ENCODE measurements around the gene SELENOP.
"Not testable (repeated sequence)": the region's sequence is repeated elsewhere in the genome, so short reads cannot be mapped to it uniquely, and the experiment has no call there.

Gene SELENOP, protein sequence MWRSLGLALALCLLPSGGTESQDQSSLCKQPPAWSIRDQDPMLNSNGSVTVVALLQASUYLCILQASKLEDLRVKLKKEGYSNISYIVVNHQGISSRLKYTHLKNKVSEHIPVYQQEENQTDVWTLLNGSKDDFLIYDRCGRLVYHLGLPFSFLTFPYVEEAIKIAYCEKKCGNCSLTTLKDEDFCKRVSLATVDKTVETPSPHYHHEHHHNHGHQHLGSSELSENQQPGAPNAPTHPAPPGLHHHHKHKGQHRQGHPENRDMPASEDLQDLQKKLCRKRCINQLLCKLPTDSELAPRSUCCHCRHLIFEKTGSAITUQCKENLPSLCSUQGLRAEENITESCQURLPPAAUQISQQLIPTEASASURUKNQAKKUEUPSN

DNA sequence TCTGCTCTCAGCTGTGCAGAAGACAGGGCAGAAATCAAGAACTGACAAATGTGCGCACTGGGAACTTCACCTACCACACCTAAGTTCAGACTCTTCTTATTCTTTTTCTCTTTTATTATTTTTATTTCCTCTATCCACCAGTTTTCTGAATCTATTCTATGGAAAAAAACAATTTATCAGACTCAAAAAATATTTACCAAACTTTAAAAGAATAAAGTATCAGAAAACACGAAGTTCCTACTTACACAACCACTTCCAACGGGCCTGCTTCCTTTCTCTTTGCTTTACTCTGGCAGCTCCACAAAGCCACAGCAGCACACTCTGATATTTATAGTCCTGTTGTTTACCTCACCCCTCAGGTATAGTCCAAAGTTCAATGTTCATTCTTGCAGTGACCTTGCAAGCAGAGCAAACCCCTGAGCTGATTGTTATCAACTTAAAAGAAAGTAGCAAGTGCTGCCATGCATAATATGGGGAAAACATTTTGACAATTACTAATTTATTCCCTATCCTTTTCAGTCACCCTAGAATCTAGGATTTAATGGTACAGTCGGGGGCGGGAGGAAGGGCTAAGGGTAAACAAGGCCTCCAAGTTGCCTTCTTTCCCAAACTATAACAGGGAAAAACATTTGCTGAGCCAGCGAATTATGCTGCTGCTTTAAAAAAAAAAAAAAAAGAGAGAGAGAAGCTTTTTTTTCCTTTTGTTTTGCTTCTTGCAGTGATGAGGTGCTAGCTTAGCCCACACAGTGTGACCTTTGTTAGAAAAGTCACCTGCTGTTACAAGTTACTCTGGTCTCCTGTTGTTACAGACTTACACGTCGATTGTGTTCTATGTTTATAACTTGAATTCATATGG is at the start of gene SELENOP:
Gene SELENOP, minus strand, starts transcription at position 302 of the 856 bp plus-strand sequence. CDS start 3,539 bp downstream, outside the sequence.
- peak within 1 kb of the TSS; percentile 22 for H3K27ac ChIP-seq

GRCh38 chr5:42858687-42859086 is 47.0 kb upstream of the SELENOP start:
- DNase-seq (ENCODE audit: low read depth, low spot score), result no peak
- peak overlapping the region; percentile 45 for H3K27ac ChIP-seq

More for the DNA sequence above, at the start of gene SELENOP:
- DNase-seq (ENCODE audit: low read depth, low spot score), result peak; percentile 14

GRCh38 chr5:42858031-42858643 is 46.4 kb upstream of the SELENOP start:
- peak; percentile 26 for DNase-seq (ENCODE audit: low read depth, low spot score)
- peak overlapping the region; percentile 45 for H3K27ac ChIP-seq

DNA sequence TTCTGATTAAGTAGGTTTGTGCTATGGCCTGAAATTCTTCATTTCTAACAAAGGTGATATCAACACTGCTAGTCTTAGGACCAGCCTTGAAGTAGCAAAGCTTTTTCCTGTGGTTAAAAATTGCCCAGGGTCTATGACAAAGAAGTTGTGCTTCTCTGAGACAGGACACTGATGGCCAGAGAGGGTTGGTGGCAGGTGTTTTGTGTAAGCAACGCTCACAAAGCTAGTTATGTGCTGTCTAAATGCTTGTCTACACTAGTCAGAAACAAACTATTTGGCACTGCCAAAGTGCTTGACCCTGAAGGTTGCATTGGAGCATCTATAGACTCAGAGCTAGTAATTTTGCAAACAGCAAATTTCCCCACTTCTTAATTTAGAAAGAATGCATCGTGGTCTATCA is 44.1 kb upstream of the SELENOP start:
- DNase-seq (ENCODE audit: low read depth, low spot score), result no peak
- H3K27ac ChIP-seq, result no peak overlapping the region

DNA sequence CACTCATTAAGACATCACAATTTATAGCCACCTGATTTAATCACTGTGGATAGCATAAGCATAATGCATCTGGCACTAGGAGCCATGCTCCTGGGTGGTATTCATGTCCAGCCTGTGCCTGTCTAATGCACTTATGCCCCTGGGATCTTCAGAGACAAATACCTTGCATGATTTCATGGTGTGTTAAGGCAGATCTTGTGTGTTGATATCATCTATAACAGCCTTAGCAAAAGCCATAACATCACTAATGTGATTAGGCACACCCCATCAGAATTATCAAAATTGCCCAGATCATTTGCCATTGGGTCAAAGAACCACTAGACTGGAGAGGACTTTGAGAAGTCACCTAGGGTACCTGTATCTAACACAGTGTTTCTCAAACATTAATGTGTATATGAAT is 43.7 kb upstream of the SELENOP start:
- no peak overlapping the region for H3K27ac ChIP-seq
- no peak for DNase-seq (ENCODE audit: low read depth, low spot score)

- no peak for DNase-seq (ENCODE audit: low read depth, low spot score)
Observed at GRCh38 chr5:42854795-42855194, 43.1 kb upstream of the SELENOP start.

GRCh38 chr5:42852826-42853225 is 41.1 kb upstream of the SELENOP start:
- DNase-seq (ENCODE audit: low read depth, low spot score), result no peak
- H3K27ac ChIP-seq, result no peak overlapping the region

More at GRCh38 chr5:42854795-42855194, 43.1 kb upstream of the SELENOP start:
- no peak overlapping the region for H3K27ac ChIP-seq

GRCh38 chr5:42851481-42851880 is 39.8 kb upstream of the SELENOP start:
- no peak overlapping the region for H3K27ac ChIP-seq
- DNase-seq (ENCODE audit: low read depth, low spot score), result peak; percentile 24

DNA sequence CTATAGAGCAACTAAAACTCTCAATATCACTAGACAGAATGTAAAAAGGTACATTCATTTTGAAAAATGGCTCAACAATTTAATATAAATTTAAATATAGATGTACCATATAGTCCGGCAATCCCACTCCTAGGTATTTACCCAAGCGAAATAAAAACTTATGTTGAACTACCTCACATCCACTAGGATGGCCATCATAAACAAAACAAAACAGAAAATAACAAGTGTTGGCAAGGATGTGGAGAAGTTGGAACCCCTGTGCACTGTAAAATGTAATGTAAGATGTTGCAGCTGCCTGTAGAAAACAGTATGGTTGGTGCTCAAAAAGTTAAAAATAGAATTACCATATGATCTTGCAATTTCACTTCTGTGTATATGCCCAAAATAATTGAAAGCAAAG is 36.9 kb upstream of the SELENOP start:
- H3K27ac ChIP-seq, result no peak overlapping the region
- DNase-seq (ENCODE audit: low read depth, low spot score), result no peak

DNA sequence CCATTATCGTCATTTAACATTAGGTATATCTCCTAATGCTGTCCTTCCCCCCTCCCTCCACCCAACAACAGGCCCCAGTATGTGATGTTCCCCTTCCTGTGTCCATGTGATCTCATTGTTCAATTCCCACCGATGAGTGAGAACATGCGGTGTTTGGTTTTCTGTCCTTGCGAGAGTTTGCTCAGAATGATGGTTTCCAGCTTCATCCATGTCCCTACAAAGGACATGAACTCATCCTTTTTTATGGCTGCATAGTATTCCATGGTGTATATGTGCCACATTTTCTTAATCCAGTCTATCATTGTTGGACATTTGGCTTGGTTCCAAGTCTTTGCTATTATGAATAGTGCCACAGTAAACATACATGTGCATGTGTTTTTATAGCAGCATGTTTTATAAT is 32.7 kb upstream of the SELENOP start:
- not testable (repeated sequence) for H3K27ac ChIP-seq; DNase-seq (ENCODE audit: low read depth, low spot score)

- no peak overlapping the region for H3K27ac ChIP-seq
- no peak for DNase-seq (ENCODE audit: low read depth, low spot score)
Observed at GRCh38 chr5:42843675-42844292, 32.1 kb upstream of the SELENOP start.

DNA sequence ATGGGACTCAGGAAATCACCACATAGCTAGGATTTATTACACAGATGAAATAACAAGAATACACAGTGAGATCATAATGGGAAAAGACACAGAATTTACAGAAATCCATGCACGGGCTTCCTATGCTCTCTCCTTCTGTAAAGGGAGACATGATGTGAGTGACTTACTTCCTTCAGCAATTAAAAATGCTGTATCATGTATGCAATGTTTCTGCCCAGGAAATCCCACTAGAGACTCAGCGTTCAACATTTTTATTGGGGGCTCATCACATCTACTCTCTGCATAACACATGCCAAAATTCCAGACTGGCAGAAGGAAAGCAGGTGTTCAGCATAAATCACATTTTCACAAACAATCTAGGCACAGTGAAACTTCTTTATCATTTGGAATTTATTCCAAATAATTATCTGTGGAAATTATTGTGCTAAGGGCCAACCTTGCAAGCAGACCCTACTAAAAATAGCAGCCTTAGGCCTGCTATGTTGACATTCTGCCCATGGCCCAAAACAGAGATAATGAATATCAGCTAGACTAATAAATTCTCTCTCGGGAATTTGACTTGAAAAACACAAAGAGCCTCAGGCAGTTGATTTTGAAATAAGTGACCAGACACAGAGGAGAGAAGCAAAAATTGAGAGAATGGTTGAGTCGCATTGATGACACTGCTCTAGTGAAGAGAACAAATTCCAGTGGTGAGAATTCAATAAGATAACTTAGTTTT is 31.4 kb upstream of the SELENOP start:
- DNase-seq (ENCODE audit: low read depth, low spot score), result no peak
- H3K27ac ChIP-seq, result no peak overlapping the region

- DNase-seq (ENCODE audit: low read depth, low spot score), result no peak
- H3K27ac ChIP-seq, result no peak overlapping the region
Observed at GRCh38 chr5:42840842-42841567, 29.3 kb upstream of the SELENOP start.

GRCh38 chr5:42840269-42840668 is 28.6 kb upstream of the SELENOP start:
- H3K27ac ChIP-seq, result no peak overlapping the region
- peak; percentile 3 for DNase-seq (ENCODE audit: low read depth, low spot score)

DNA sequence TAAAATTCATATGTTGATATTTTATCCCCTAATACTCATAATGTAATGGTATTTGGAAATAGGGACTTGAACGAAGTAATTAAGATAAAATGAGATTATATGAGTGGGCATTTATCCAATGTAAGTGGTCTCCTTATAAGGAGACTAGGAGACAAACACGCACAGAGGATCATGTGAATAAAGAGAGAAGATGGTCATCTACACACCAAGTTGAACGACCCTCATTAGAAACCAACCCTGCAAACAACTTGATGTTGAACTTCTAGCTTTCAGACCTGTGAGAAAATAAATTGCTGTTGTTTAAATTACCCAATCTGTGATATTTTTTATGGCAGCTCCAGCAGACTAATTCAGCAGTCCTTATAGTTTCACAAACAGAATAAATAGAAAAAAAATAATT is 27.5 kb upstream of the SELENOP start:
- DNase-seq (ENCODE audit: low read depth, low spot score), result no peak
- H3K27ac ChIP-seq, result no peak overlapping the region

DNA sequence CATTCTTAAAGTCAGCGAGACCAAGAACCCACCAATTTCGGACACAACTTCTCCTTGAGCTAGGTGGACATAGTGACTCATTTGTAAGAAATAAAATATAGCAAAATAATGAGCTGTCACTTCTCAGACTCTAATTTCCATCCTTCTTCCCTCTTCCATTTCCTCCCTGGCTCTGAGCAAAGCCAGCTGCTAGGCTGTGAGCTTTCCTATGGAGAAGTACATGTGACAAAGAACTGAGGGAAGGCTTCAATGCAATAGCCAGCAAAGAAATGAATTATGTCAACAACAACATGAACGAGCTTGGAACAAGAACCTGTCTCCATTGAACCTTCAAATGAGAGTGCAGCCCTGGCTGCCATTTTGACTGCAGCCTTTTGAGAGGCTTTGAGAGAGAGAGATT is 25.9 kb upstream of the SELENOP start:
- no peak for DNase-seq (ENCODE audit: low read depth, low spot score)
- no peak overlapping the region for H3K27ac ChIP-seq

DNA sequence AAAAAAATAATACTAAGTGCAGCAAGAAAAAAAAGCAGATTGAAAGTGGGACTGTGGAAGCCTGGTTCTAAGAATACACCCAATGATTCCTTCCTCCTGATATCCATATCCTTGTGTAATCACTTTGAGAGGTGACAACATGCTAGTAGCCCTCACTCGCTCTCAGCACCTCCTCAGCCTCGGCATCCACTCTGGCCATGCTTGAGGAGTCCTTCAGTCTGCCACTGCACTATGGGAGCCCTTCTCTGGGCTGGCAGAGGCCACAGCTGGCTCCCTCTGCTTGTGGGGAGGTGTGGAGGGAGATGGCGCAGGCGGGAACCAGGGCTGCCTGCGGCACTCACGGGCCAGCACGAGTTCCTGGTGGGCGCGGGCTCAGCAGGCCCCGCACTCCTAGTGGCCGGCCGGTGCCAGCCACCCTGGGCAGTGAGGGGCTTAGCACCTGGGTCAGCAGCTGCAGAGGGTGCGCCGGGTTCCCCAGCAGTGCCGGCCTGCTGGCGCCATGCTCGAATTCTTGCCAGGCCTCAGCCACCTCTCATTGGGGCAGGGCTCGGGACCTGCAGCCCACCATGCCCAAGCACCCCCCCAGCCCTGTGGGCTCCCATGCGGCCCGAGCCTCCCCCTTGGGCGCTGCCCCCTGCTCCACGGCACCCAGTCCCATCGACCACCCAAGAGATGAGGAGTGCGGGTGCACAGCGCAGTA is 24.5 kb upstream of the SELENOP start:
- no peak for DNase-seq (ENCODE audit: low read depth, low spot score)
- no peak overlapping the region for H3K27ac ChIP-seq

DNA sequence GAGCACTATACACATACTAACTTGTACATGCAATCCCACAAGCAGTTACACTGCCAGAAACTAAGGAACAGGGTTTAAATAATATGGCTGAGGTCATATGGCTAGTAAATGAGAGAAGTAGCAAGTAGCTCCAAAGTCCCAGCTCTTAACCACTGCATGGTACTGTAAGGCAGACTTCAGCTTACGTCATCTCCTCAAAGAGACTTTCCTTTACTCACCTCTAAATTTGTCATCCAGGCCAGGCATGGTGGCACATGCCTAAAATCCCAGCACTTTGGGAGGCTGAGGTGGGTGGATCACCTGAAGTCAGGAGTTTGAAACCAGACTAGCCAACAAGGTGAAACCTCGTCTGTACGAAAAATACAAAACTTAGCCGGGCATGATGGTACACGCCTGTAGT is 20.4 kb upstream of the SELENOP start:
- DNase-seq (ENCODE audit: low read depth, low spot score), result no peak
- H3K27ac ChIP-seq, result no peak overlapping the region

- no peak overlapping the region for H3K27ac ChIP-seq
- DNase-seq (ENCODE audit: low read depth, low spot score), result no peak
Observed at GRCh38 chr5:42830924-42831323, 19.2 kb upstream of the SELENOP start.

Data from epithelial cell of prostate (primary cell).